Fibroblast of peridontal ligament (primary cell): Measurements from ENCODE around the gene RSU1.
"Not testable (repeated sequence)": the region's sequence is repeated elsewhere in the genome, so short reads cannot be mapped to it uniquely, and the experiment has no call there.

ENCODE experiments used
- DNase-seq: peaks from one replicate; pipeline ENCODE4 v3.0.0-alpha.2; 2010; ENCODE audit errors: extremely low read depth

RSU1 gene

GRCh38 chr10:16780338-16780880 lies 36.8 kb downstream of the RSU1 start:
- DNase-seq, result no peak

DNA sequence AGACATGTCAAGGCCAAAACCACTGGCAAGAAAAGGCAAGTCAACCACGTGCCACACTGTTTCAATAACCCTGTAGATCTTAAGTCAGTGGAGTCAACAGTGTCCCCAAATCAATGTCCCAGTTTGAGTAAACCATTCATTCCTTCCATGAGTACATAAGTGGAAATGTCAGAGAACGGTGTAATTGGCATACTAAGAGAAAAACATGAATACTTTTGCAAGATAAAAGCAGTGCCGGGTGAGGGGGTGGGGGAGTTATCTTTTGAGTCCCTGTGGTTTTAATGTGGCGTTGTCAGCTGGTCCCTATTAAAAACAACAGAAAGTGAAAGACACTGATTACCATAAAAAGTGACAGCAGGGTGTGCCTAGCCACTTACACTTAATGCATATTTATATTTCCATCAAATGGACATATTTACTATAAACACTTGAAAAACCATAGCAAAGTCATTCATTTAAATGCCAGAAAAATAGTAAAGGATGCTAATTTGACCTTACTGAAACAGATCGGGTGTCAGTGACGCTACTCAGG lies 37.8 kb downstream of the RSU1 start:
- DNase-seq, result no peak

DNA sequence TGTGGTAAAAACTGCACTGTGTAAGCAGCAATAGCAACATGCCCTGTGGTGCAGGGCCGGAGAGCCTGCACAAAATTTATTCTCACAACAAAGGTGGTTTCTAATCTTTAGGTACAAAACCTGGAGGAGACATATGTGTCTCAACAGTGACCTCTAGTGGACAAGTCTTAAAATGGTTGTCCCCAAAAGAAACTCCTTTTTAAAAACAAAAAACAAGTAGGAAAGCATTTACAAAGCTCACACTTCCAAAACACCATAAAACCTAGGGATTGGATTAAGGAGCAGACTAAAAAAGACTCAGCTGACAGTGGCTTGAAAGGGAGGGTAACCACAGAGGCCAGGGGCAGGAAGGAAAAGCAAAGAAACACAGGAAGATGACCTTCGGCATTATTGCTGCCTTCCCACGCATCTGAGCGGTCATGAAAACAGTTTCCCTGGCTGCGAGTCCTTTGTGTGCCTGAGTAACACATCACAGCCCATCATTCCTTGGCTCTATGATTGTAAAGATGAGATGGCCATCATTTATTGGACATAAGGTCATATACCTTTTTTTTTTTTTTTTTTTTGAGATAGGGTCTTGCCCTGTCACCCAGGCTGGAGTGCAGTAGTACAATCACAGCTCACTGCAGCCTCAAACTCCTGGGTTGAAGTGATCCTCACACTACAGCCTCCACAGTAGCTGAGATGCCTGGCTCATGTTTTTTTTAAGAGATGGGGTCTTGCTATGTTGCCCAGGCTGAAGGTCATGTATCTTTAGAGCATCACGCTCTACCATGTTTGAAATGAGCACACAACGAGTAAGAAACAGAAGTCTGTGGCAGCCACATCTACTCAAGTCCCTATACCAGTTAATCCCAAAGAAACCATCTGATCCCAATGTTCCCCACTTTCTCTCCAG lies 39.5 kb downstream of the RSU1 start:
- DNase-seq, result peak; percentile 75

- DNase-seq, result no peak
Measured at GRCh38 chr10:16776896-16777295, 40.3 kb downstream of the RSU1 start.

DNA sequence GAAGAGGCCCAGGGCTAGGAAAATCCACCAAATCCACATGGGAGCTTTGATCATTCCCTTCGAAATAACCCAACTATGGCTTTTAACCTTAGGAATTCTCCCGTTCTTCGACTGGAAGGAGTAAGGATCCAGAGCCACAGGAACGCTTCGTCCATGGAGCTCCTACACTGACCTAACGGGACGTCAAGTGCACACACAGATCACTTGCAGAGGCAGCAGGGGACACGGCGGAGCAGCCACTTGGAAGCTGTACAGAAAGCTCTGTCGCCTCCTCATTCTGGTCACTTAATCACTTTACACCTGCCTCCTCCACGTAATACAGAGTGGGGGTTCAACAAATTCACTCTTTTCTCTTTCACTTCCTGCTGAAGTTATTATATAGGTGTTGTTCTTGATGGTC lies 43.9 kb downstream of the RSU1 start:
- DNase-seq, result no peak

DNA sequence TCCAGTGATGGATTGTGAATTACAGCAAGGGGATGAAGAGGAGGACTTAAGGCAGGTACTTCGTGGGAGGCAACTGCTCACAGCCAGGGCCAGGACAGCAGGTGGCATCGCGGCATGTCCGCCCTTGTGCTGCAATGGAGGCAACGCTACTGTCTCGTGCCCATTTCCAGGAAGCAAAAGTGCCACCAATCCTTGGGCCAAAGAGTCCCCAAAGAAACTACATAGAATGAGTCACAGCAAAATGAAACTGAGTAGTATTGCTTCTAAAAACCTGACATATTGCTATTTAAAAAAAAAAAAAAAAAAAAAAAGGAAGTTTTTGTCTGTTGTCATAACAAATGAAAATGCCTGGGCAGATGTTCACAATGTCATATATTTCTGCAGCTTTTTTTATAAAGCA lies 46.6 kb downstream of the RSU1 start:
- no peak for DNase-seq

- DNase-seq, result no peak
Measured at GRCh38 chr10:16770141-16770540, 47.1 kb downstream of the RSU1 start.

- DNase-seq, result no peak
Measured at GRCh38 chr10:16769331-16769730, 47.9 kb downstream of the RSU1 start.

DNA sequence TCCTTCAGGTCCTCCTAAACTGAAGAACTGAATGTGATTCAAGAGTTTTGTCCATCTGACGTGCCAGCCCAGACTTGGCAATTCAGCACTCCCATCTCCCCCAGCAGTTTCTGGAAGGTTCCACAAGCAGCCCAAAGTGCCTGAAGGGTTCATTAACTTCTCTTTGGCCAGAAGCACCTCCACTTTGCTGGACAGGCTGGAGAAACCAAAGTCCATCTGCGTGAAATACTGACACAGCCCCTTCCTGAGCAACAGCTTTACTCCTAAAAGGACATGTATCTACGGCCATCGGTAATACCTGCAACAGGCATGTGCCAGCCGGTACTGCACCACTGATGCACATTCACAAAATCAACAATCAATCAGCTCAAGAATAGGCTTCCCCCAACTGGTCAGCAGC lies 48.5 kb downstream of the RSU1 start:
- no peak for DNase-seq

- DNase-seq, result no peak
Measured at GRCh38 chr10:16765509-16766375, 51.5 kb downstream of the RSU1 start.

DNA sequence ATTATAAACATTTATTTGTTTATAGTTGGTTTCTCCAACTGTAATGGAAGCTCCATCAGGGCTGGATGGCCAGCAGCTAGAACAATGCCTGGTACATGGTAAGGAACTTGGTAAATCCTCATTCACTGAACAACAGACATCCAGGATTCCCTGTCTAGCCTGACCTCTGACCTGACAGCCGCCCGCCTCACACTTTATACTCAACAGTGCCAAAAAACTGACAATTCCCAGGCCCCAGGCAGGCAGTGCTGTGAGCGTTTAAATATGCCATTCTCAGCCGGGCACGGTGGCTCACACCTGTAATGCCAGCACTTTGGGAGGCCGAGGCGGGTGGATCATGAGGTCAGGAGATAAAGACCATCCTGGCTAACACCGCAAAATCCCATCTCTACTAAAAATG lies 55.9 kb downstream of the RSU1 start:
- DNase-seq, result no peak

GRCh38 chr10:16756561-16757221 lies 60.5 kb downstream of the RSU1 start:
- DNase-seq, result peak; percentile 70

- no peak for DNase-seq
Measured at GRCh38 chr10:16754765-16755164, 62.5 kb downstream of the RSU1 start.

DNA sequence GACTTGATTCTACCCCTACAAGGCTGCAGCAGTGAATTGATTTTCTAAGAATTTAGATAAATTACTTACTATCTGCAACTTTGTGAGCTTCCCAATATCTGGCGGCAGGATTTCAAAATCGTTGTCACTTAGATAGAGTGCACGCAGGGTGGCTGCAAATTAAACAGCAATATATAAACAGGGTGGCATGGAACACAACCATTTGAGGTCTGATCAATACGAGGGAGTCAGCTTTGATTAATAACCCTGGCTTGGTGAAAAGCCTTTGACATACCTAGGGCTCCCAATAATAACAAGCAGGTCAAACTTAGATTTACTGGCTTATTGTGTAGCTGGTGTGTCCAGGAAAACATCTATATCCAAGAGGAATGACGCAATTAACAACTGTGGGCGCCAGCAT lies 64.4 kb downstream of the RSU1 start:
- not testable (repeated sequence) for DNase-seq

DNA sequence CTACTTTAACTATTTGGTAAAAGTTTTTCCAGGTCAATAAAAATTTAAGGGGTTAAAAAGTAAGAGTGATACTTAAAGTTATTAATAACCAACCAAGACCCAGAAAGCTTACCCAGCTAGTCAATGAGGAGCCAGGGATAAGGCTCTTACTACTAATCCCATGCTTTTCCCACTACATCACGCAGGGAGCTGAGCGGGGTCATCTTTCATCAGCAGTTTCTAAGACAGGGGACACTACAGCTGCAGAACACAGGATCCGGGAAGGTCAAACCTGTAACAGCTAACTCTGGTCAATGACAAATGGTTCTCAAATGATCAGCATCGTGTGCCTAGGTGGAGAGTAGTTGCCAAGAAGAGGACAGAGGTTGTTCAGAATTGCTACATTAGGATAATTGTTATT lies 65.1 kb downstream of the RSU1 start:
- no peak for DNase-seq

DNA sequence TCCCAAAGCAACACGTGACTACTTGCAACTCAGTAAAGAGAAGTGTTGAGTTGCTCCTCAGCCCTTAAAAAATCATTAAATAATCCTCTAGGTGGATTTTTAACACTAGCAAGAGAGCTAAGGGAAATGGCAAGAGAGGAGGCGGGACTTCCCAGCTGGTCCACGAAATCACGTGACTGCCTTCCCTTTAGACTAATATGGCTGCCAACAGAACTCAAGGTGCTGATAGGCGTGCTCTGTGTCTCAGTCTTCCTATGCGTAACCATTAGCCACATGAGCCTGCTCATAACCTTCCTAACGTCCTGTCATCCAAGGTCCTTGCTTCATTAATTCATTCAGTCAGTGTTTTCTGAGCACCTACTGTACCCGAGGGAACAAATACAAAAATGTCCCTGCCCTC lies 66.0 kb downstream of the RSU1 start:
- DNase-seq, result no peak

DNA sequence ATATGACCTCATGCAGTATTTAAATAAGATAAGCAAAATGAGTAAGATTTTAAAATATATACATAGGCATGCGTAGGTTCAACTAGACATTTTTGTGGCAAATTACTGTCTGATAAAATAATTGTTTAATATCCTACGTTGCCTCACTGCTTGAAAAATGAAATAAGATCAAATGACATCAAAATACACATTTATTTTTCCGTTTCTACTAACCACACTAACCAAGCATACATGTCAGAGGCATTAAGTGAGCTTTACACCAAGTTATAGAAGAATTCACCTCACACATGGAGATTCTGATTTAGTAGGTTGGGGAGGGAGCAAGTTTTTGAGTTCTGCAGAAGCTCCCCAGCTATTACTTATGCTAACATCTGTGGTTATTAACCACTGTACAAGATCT lies 66.8 kb downstream of the RSU1 start:
- DNase-seq, result no peak

GRCh38 chr10:16748749-16749148 lies 68.5 kb downstream of the RSU1 start:
- no peak for DNase-seq

- no peak for DNase-seq
Measured at GRCh38 chr10:16746856-16747255, 70.4 kb downstream of the RSU1 start.

- DNase-seq, result no peak
Measured at GRCh38 chr10:16745061-16745460, 72.2 kb downstream of the RSU1 start.

DNA sequence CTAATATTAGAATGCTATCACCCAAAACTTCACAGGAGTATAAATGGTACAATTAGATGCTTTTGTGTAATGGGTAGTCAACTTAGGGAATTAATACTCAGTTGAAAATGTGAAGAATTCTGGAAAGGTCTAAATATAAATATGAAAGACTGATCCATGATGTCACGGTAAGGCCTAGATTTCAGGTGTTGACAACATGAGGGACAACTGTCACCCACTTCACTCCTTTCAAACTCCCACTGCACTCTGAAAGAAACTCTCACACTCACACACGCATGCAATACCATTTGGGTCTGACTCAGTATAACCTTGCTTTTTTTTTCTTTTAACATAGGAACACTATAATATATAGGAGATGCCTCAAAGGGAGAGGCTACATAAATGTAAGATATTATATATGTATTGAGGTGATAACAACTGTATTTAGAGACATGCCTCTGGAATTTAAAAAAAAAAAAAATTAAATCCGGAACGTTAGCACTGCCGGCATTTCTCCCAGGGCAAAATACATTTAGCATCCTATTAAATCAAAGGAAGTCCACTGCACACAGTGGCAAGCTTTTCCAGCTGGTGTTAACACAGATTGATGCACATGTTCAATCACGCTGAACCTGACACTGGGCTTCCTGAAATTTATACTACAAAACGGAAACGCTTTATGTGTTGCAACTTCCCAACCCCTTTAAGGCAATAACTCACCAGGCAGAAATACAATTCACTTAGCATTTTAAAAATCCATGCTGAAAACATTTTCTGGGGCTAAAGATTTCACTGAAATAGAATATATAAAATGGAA lies 74.9 kb downstream of the RSU1 start:
- DNase-seq, result no peak
